ENCODE results near the gene NAPA.
"Not testable (repeated sequence)": the region's sequence is repeated elsewhere in the genome, so short reads cannot be mapped to it uniquely, and the experiment has no call there.

Gene NAPA

DNA sequence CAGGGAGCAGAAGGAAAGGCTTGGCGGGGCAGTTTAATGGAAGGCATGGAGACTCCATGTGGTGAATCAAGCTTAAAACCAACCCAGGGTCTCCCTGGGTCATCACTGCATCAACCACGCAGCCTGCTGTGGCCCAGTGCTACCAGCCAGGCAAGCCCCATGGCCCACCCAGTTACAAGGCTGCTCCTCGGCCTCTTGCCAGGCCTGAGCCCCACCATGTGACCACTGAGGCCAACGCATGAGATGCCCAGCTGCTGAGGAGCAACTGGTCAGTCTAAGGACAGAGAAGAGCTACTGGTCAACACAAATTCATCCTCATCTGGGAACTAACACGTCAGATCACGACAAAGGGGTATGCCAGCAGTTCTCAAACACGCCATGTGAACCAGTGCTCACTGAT is 15.5 kb downstream of the NAPA start:
- no peak for DNase-seq

DNA sequence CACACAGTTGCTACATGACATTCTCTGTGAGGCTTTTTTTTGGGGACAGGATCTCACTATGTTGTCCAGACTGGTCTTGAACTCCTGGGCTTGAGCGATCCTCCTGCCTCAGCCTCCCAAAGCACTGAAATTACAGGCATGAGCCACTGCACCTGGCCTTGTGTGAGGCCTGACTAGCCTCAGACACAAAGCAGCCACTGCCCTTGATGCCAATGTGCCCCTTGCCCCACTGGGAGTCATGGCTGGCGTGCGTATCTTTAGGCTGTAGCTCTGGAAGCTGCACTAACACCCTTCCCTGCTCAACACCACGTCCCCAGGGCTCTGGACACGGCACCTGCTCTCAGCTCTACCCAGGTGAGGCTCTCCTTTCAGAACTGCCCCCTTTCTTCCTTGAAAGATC is 16.3 kb downstream of the NAPA start:
- DNase-seq, result no peak

DNA sequence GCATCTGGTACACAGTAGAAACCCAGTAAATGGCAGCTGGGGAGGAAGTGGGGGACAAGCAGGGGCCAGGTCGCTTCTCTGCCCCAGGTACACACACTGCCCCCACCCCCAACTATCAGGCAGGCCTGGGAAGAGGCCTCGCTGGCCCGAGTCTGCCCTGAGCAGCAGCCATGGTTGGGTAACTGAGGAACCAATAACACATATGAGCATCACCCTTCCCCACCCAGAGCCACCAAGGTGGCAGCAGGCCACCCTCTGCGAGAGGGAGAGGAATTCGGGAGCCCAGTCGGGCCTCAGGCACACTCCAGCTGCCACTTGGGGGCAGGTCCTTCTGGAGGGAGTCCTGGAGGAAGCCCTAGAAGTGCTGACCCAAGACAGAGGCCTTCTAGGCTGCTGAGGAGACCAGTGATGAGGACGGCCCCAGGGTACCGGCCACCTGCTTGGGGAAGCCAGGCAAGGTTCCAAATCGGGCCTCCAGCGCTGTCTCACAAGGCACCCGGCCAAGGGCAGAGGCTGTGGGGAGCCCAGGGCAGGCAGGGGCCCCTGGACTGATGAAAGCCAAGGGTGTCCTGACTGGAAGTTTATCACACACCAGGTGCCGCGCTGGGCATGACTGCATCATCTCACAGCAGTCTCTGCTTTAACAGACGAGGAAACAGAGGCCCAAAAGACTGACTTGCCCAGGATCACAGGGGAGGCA is 16.9 kb downstream of the NAPA start:
- no peak for DNase-seq

DNA sequence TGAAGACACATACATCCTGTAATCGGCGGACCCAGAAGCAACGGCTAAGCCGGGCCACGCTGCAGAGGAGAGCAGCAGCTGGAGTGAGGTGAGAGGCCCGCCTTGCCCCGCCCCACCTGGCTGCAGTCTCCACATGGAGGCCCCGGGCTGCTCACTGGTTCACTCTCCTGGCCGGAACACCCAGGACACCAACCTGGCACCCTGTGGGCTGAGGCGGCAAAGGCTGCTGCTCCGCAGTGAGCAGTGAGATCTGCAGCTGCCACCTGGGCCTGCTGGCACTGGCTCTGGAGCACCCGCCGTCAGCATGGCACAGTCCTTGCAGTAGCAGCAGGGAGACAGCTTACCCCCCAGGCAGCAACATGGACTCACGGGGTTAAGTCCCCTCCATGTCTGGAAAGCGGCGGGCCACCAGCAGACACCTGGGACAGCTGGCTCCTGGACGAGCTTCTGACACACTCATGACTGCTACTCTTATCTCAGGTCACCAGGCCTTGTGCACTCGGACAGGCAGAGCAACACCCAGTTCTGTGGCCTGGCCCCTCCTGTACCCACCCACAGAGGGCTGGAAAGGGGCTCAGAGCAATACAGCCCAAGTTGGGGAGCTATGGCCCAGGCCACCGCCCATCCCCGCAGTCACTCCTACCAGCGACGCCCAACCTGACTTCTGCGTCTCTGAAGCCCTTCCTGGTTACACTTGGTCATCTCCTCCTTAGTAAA is 17.7 kb downstream of the NAPA start:
- no peak for DNase-seq

GRCh38 chr19:47495478-47496372 is 19.1 kb downstream of the NAPA start:
- no peak for DNase-seq

GRCh38 chr19:47494729-47495128 is 20.1 kb downstream of the NAPA start:
- no peak for DNase-seq

- DNase-seq, result no peak
Measured at GRCh38 chr19:47494211-47494547, 20.7 kb downstream of the NAPA start.

DNA sequence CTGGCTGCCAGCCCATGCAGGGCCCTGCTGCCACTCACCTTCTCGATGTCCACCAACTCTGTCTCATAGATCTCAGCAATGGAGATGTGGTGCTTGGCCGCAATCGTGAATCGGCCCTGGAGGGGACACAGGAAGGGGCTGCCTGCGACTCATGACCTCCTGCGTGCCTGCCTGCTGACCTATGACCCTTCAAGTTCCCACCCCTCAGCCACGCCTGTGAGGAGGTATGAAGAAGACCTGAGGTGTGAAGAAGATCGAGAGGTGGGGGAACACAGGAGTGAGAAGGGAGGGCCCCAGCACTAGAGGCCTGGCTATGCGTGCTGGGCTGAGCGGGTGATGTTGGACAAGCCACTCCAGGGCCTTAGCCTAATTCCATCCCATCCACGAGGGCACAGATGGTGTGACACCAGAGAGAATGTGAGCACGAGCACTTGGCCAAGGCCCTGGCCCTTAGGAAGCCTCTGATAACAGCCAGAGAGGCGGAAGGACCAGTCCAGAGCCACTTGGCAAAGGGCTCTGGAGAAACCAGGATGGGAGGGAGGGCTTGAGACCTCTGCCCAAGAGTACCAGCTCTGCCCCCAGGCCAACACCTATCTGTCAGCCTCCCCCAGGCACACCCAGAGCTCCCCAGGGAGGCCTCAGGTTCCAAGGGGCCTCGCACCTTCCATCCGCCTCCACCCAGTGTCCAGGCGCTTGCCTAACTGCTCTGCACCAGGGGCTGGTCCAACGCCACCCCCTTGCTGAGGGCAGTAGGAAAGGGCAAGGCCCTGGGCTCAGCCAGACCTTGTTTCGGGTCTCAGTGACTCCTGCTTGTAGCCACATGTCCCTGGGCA is 21.3 kb downstream of the NAPA start:
- DNase-seq, result no peak

DNA sequence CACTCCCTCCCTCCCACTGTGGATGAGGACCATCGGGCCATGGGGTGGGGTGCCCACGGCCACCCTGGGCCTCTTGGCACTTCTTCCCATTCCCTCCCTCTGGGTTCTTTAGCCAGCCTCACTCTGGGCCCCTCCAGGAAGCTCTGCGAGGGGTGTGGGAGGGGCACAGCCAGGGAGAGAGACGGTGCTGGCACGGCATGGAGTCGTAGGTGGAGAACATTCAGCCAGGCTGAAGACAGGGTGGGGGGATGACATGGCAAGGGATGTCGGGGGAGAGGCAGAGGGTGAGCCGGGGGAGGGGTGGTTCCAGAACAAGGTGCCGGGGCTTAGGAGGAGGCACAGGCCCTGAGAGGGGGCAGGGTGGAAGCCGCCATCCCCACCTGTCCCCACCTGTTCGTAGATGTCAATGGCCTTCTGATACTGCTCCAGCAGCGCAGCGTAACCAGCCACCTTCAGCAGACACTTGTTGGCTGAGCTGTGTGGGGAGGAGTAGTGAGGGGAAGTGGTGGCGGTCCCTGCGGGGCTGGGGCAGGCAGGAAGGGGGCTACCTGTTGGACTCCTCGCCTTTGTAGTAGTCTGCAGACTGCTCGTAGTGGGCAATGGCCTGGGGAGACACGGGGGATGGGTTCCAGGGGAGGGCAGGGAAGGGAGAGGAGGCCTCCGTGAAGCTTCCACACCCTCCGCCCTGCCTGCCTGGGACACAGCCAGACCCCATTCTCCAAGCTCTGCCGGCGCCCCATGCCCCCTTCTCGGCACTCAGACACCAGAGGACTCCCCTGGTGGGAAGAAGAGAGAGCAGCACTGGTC is 22.1 kb downstream of the NAPA start:
- no peak for DNase-seq

DNA sequence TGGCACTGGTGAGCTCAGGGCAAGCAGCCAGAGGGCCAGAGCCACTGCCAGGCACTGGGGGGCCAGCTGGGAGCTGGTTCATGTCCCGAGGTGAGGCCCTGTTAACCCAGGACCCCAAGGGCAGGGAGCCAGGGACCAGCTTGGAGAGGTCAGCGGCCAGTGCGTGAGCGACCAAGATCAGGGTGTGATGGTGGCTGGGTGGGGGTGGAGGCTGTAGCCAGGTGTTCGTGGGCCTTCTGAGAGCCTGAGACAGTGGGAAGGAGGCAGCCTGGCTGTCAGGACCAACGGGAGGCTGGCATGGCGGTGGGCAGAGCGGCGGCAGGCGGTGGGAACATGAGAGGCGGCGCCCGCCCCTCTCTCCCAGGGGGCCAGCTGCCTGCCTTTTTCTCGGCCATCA is 22.7 kb downstream of the NAPA start:
- no peak for DNase-seq

- no peak for DNase-seq
Measured at GRCh38 chr19:47491358-47492136, 23.3 kb downstream of the NAPA start.

DNA sequence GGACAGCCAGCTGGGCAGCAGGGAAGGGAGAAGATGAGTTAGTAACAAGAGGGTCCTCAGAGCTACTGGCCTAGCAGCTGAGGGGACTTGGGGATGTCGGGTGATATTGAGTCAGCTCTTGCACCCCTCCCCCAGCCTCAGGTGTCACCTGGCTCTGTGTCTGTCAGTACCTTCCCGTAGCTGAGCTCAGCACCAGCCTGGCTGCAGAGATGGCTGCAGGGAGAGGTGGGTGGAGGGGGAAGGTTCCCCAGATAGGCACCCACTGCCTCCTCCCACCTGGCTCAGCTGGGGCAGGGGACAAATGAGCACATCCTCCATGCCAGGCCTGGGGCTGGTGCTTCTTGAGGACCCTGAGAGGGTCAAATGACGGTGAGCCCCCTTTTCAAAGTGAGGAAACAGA is 24.0 kb downstream of the NAPA start:
- DNase-seq, result no peak

- DNase-seq, result no peak
Measured at GRCh38 chr19:47490031-47490430, 24.8 kb downstream of the NAPA start.

DNA sequence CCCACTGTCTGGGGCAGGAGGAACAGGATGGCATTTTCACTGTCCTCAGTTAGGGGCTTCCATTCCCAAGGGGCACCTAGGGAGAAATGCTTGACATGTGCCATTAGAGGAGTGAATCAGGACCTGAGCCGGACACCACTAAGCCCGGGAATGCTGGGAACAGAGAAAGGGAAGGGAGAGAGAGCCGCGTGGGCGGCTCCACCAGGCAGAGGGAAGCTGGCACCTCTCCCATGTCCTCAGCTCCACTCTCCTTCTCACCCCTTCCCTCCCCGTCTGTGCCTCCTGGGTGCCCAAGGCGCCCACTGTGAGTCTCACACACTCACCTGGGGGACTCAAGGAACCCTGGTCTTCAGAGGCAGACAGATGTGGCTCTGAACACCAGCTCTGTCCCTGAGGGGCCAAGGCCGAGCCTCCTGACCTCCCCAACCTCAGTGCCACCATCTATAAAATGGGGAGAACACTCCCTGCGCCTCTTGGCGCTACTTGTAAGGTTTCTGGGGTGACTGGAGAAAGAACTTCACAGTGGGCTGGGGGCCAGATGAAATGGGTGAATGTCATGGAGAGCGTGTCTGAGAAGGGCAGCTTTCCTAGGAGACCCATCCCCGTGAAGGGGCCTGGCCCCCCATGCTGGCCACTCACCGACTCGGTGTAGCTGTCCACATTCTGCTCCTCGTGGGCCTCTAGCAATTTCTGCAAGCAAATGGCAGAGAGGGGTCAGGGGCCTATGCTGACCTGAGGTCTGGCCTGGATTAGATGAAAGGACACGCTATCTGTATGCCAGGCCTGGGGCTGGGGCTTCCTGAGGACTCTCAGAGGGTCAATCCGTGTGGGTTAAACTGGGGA is 25.6 kb downstream of the NAPA start:
- no peak for DNase-seq

DNA sequence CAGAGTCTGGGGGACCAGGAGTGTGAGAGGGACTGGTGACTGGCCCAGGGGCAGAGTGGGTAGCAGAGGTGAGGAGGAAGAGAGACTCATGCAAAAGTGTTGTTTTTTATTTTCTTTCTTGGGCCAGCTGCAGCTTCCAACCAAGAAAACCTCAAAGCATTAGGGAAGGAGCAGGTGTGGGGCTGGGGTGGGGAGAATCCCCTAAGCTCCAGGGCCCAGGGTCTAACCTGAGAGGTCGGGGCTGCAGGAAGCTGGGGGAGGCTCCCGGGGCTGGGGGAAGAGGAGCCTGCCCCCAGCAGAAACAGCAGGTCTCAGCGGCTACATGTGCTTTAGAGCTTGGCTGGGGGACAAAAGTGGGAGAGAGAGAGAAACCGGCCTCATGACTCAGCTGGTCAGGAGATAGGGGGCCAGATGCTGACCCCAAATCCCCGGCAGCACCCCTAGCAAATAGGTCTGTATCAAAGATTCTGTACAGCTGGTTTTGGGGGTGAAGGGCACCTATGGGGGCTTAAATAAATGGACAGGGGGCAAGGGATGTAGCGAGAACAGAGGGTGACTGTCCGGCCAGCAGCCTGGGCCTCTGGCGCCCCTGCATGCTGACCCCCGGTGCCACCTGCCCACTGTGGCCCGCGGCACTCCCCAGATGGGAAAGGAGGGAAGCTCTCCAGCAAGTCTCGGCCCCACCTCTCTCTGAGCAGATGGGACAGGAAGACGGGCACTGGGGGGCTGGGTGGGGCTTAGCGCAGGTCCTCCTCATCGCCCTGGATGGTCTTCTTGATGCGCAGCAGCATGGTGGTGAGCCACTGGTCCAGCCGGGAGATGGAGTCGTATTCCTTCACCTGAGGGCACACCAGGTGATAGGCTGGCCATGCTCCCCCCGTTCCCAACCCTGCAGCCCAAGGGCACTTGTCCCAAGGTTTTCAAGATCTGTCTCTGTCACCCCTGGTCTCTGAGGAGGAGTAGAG is 27.0 kb downstream of the NAPA start:
- DNase-seq, result no peak

- no peak for DNase-seq
Measured at GRCh38 chr19:47486900-47487299, 28.0 kb downstream of the NAPA start.

- not testable (repeated sequence) for DNase-seq
Measured at GRCh38 chr19:47486220-47486619, 28.6 kb downstream of the NAPA start.

GRCh38 chr19:47485210-47485609 is 29.7 kb downstream of the NAPA start:
- no peak for DNase-seq

Measured in NK-92 treated with Interleukin-12 subunit alpha and Interleukin-12 subunit beta, amount 100 ng/mL, for 24 hours (cell line).